Stomach (tissue), 4 donors: ENCODE results near the gene PARVG.

Experiments used
- CTCF ChIP-seq, 7 experiments: fragments of 450-650 bp in 4 of 7; fragments of 200-600 bp in 3 of 7; sonication (generic) in 3 of 7; IDR thresholded peaks; one replicate each; pipeline ENCODE4 v1.5.1; 2016 to 2019; ENCODE audit warnings: antibody characterized with exemption in 7 of 7, control low read depth in 2 of 7, mild to moderate bottlenecking in 1 of 7
- EP300 ChIP-seq: sonication (generic); formaldehyde crosslinking; IDR thresholded peaks from one replicate; pipeline ENCODE4 v1.6.1; 2017; ENCODE audit warnings: antibody characterized with exemption
- POLR2A ChIP-seq, 4 donors: fragments of 450-650 bp; IDR thresholded peaks; one replicate each; pipeline ENCODE4 v1.6.1; 2016; ENCODE audit warnings: antibody characterized with exemption in 4 of 4, control low read depth in 2 of 4, mild to moderate bottlenecking in 1 of 4, moderate library complexity in 1 of 4
- POLR2AphosphoS5 ChIP-seq, 3 donors: sonication (generic); formaldehyde crosslinking; IDR thresholded peaks; one replicate each; pipeline ENCODE4 v1.6.1; 2016; ENCODE audit warnings: antibody characterized with exemption in 3 of 3

DNA sequence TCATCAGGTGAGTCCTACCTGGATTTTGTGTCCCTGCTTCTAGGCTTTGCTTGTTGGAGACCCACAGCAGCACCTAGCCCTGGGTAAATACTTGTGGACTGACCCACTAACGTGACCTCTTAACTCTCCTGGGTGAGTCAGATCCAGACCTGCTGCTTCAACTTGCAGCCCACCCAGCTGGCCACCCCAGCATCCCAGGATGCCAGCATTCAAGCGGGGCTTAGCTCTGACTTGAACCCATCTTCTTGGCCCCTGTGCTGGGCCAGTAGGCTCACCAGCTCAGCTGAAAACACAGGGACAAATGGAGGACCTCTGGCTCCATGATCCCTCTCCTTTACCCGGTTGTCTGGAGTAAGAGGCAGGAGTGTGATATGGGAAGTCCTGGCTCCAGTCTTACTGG, 33.5 kb downstream of the PARVG start:
- TF ChIP-seq CTCF (IDR thresholded peaks at IDR 0.05): no peak
- no peak for TF ChIP-seq POLR2AphosphoS5 (IDR thresholded peaks at IDR 0.05)
- no peak for TF ChIP-seq EP300
- no peak for TF ChIP-seq POLR2A (IDR thresholded peaks at IDR 0.05)
